B cell (primary cell): ENCODE data around the gene CXXC5.

Experiments used
- EZH2 ChIP-seq: IDR thresholded peaks from 2 replicates; pipeline ENCODE4 v1.6.1; 2012; ENCODE audit warnings: borderline replicate concordance, low read depth, mild to moderate bottlenecking, moderate library complexity, low read length; ENCODE audit not compliant: insufficient read depth, poor library complexity, severe bottlenecking
- TF ChIP-seq, protein P1 (sequence below): fragments of 200-600 bp; IDR thresholded peaks from one replicate; pipeline ENCODE4 v1.8.0; 2022; ENCODE audit warnings: antibody characterized with exemption, mild to moderate bottlenecking

DNA sequence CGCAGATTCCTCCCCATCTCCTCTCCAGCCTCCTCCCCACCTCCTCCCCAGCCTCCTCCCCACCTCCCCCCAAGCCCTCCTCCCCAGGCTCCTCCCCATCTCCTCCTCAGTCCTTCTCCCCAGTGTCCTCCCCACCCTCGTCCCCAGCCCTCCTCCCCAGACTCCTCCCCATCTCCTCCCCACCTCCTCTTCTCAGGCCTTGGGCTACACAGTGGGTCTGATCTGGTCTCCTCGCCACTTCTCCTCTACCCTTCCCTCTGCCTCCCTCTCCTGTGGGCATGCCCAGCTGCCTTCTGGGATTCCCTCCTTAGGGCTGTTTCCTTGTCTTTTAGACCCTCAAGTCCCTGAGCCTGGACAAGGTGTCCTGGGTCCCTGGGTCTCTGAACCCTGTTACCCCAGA, 28.3 kb downstream of the CXXC5 start:
- TF ChIP-seq, protein P1, sequence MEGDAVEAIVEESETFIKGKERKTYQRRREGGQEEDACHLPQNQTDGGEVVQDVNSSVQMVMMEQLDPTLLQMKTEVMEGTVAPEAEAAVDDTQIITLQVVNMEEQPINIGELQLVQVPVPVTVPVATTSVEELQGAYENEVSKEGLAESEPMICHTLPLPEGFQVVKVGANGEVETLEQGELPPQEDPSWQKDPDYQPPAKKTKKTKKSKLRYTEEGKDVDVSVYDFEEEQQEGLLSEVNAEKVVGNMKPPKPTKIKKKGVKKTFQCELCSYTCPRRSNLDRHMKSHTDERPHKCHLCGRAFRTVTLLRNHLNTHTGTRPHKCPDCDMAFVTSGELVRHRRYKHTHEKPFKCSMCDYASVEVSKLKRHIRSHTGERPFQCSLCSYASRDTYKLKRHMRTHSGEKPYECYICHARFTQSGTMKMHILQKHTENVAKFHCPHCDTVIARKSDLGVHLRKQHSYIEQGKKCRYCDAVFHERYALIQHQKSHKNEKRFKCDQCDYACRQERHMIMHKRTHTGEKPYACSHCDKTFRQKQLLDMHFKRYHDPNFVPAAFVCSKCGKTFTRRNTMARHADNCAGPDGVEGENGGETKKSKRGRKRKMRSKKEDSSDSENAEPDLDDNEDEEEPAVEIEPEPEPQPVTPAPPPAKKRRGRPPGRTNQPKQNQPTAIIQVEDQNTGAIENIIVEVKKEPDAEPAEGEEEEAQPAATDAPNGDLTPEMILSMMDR, result no peak
- TF ChIP-seq EZH2, result no peak
